Forelimb muscle (tissue), 1 donor: Measurements from ENCODE around the gene CR1. TPM values are rescaled to one million over a fixed set of nuclear protein-coding genes. Genes with fewer than 3 reads are reported as not detected.
"Not testable (repeated sequence)": the region's sequence is repeated elsewhere in the genome, so short reads cannot be mapped to it uniquely, and the experiment has no call there.

Source experiments
- DNase-seq: peaks from one replicate; pipeline ENCODE4 v3.0.0-alpha.2; 2013; ENCODE audit warnings: low read depth
- polyA plus RNA-seq: library from polyadenylated mRNA; unstranded; fragments of 120-200 nt; gene quantifications from one replicate; pipeline ENCODE4 v1.2.1, GENCODE V29; 2013; ENCODE audit not compliant: insufficient read length

The CR1 gene
- polyA plus RNA-seq, 1 donor = 0.78 TPM

GRCh38 chr1:207644166-207644851 lies 148.4 kb downstream of the CR1 start:
- DNase-seq = no peak

- peak; percentile 35 for DNase-seq
These were observed 149.1 kb downstream of the CR1 start, which contains the start of gene CR1L for GRCh38 chr1:207644852-207645634. TSS of gene CR1L (plus strand) at chr1:207645133. CDS start at chr1:207645234, 101 bp downstream.

DNA sequence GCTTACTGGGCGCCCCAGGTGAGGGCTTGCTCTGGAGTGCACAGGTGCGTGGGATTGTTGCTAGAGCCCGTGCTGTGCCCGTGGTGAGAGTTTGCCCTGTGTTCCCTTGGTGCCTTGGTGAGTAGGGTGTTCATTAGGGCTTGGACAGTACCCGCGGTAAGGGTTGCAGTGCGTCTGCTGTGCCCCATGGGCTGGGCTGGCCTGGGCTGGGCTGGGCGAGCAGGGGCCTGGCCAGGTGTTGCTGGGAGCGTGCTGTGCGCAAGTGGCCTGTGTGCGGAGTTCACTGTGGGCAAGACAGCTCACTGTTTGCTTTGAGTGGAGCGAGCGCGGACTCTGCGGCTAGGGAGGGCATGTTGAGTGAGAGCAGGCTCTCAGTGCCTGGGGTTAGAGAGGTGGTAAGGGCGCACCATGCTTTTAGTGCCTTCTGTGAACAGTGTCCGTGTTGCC lies 149.7 kb downstream of the CR1 start:
- DNase-seq = no peak

GRCh38 chr1:207646171-207646570 lies 150.2 kb downstream of the CR1 start:
- DNase-seq = no peak

GRCh38 chr1:207646944-207647579 lies 151.1 kb downstream of the CR1 start:
- no peak for DNase-seq

DNA sequence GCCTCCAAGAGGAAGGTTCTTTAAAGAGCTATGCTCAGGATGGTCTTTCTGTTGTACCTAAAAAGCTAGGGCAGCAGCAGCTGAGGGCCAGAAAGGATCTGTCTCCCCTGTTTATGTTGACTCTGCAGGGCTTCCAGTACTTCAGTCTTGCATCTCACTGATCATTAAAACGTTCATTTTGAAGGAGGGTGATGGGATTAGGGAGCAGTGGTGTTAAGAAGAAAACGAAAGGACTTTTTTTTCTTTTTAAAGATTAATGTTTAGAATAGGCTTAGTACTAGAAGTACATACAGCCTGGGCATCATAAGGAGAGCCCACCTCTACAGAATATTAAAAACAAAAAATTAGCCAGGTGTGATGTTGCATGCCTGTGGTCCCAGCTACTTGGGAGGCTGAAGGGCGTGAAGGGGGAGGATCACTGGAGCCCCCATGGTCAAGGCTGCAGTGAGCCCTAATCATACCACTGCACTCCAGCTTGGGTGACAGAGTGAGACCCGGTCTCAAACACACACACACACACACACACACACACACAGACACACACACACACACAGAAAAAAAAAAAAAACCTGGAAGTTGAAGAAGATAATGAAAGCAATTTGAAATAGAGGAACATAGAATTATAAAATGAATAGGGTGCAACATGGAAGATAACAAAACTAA lies 151.8 kb downstream of the CR1 start:
- no peak for DNase-seq

GRCh38 chr1:207648334-207649209 lies 152.6 kb downstream of the CR1 start:
- DNase-seq = no peak

DNA sequence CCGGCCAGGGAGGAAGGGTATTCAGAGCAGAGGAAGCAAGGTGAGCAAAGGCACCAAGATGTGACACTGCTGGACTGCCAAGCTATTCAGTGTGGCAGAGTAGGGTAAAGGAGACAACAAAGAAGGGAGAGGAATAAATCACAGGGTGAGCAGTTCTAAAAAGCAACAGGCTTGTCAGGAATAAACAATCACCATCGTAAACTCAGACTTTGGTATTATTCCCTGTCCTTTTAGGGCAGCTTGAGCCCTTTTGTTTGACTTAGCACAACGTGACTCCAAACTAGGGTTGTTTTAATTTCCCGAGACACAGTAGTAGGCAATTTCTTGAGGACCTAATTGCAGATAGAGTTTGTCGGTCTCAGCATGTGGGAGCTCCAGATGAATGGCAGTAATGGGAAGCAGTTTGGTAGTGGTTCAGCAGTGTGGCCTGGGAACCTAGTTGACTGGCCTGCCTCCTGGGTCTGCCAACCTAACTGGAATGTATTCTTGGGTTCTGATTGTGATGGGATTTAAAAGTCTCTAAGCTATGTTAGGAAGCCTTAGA lies 153.3 kb downstream of the CR1 start:
- no peak for DNase-seq

DNA sequence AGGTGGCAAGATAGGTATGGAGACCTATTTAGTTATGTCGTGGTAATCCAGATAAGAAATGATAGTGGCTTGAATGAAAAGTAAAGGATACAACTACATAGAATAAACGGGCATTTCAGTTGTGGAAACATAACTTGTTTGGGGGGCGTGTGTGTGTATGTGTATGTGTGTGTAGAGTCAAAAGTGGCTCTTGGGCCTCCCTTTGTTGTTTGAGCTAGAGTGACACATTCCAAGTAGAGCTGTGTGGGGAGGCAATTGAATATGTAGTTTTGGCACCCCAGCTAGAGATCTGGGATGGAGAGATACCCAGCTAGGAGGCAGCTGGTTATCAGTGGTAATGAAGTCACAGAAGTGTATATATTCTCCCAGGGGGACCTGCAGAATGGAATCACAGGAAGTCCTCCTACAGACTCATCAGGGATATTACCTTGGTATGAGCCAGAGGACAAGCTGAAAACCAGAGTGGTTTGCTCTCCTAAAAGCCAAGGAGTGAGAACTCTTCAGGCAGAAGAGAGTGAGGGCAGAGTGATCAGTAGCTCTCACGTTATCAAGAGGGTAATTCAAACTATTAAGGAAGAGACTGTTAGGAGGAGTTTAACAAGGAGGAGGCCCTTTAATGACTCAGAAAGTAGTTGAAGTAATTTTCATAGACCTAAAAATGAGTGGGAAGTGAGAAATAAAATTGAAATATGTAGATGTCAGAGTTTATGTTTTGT lies 154.1 kb downstream of the CR1 start:
- no peak for DNase-seq

DNA sequence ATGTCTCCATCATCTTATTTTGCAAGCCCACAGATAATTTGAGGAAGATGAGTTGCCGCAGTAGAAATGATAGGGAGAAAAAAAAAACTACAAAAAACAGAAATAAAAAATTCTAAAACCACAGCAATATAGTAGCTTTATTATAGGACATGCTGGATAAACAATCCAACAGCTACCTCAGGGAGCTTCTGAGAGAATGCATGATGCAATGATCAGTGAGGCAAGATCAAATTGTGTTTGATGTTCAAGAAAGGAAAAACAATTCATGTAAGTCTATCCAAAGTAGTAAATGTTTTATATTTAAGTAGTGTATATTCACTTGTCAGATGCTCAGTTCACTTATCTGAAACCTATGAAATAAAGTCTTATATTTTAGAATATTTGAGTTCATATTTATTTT lies 155.6 kb downstream of the CR1 start:
- no peak for DNase-seq

- DNase-seq = no peak
These were observed 158.4 kb downstream of the CR1 start for GRCh38 chr1:207654320-207654719.

GRCh38 chr1:207658408-207658807 lies 162.5 kb downstream of the CR1 start:
- DNase-seq = no peak

GRCh38 chr1:207658904-207659485 lies 163.0 kb downstream of the CR1 start:
- DNase-seq = no peak

GRCh38 chr1:207659545-207660153 lies 163.7 kb downstream of the CR1 start:
- DNase-seq = no peak

- DNase-seq = not testable (repeated sequence)
These were observed 165.5 kb downstream of the CR1 start for GRCh38 chr1:207661420-207661819.

GRCh38 chr1:207666342-207666741 lies 170.4 kb downstream of the CR1 start:
- DNase-seq = no peak

DNA sequence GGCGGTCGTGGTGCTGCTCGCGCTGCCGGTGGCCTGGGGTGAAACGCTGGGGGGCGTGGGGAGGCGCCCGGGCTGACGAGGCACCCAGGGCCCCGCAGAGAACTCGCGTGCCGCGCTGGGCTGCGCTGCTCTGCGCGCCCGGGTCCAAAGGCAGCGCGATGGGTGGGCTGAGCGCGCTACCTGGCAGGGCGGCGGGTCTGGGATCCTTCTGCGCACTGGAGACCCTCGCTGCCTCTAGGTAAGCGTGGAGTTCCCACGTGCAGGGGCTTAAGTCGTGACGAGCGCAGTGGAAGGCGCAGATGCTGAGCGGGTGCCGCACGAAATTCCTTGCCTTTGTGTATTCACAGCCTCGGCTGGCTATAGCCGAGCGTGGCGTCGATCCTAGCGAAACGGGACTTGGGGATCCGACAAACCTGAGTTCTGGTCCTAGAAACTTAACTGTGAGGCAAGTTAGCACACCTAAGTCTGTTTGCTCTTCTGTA lies 173.6 kb downstream of the CR1 start:
- no peak for DNase-seq

- DNase-seq = no peak
These were observed 174.2 kb downstream of the CR1 start for GRCh38 chr1:207670192-207670591.

- no peak for DNase-seq
These were observed 175.0 kb downstream of the CR1 start for GRCh38 chr1:207670997-207671396.
